IMR-90 (cell line): ENCODE measurements around the gene PRM2. TPM values are rescaled to one million over a fixed set of nuclear protein-coding genes. Genes with fewer than 3 reads are reported as not detected.

ENCODE experiments used
- ATAC-seq: fragments of 200-7000 bp; cut with Tn5 transposase; 2 replicates; pipeline ENCODE4 v1.9.1; 2020; ENCODE audit warnings: low read depth, mild to moderate bottlenecking, moderate library complexity
- BruUV-seq: library from RNA; stranded (reverse); fragments of 400-500 nt; replicated peaks from 2 replicates; lab custom pipeline; 2021; lab: Mats Ljungman, UMichigan
- CTCF ChIA-PET: fragments of 300-600 bp; formaldehyde crosslinking; extraction: SDS; loops from one replicate; lab custom pipeline; 2021; ENCODE audit warnings: antibody characterized with exemption; lab: Yijun Ruan, JAX
- POLR2A ChIA-PET: fragments of 300-600 bp; sonication (Branson Sonifier 250); formaldehyde crosslinking; loops from one replicate; lab custom pipeline; 2022; ENCODE audit warnings: antibody characterized with exemption; ENCODE audit not compliant: unreplicated experiment; lab: Charles Lee
- DNase-seq: peaks from one replicate; pipeline ENCODE4 v3.0.0; 2013
- H2AFZ ChIP-seq: replicated peaks from 2 replicates; pipeline ENCODE3; 2013; ENCODE audit warnings: low read length, mild to moderate bottlenecking; ENCODE audit not compliant: poor library complexity
- H2AK5ac ChIP-seq: 2 replicates; pipeline ENCODE4 v1.6.1; 2013; ENCODE audit warnings: low read depth, low read length, inconsistent platforms
- H2AK9ac ChIP-seq: replicated peaks from 2 replicates; pipeline ENCODE3; 2013; ENCODE audit warnings: mild to moderate bottlenecking, low read depth, low read length, moderate library complexity; ENCODE audit not compliant: poor library complexity
- H2BK120ac ChIP-seq: 2 replicates; pipeline ENCODE4 v1.6.1; 2013; ENCODE audit warnings: low read depth, low read length, inconsistent platforms
- H2BK15ac ChIP-seq: 3 replicates; pipeline ENCODE4 v1.6.1; 2013; ENCODE audit warnings: low read depth, low read length, inconsistent platforms
- H2BK20ac ChIP-seq: 2 replicates; pipeline ENCODE4 v1.6.1; 2013; ENCODE audit warnings: low read depth, mild to moderate bottlenecking, inconsistent platforms, low read length, moderate library complexity
- H2BK5ac ChIP-seq: 2 replicates; pipeline ENCODE4 v1.6.1; 2013; ENCODE audit warnings: mild to moderate bottlenecking, low read depth, low read length, inconsistent platforms; ENCODE audit not compliant: poor library complexity, severe bottlenecking
- H3K14ac ChIP-seq: replicated peaks from 2 replicates; pipeline ENCODE4 v1.6.1; 2013; ENCODE audit warnings: low read depth, low read length, inconsistent platforms
- H3K18ac ChIP-seq: 2 replicates; pipeline ENCODE4 v1.6.1; 2013; ENCODE audit warnings: low read depth, low read length, control low read depth
- H3K23ac ChIP-seq: 2 replicates; pipeline ENCODE4 v1.6.1; 2013; ENCODE audit warnings: low read depth, low read length, inconsistent platforms
- H3K27ac ChIP-seq: 2 replicates; pipeline ENCODE4 v1.5.1; 2013; ENCODE audit warnings: mild to moderate bottlenecking, control low read depth, low read length; ENCODE audit not compliant: insufficient read depth
- H3K27me3 ChIP-seq: 2 replicates; pipeline ENCODE4 v1.6.1; 2013; ENCODE audit warnings: low read length; ENCODE audit not compliant: control insufficient read depth, insufficient read depth
- H3K36me3 ChIP-seq: 2 replicates; pipeline ENCODE4 v1.6.1; 2013; ENCODE audit warnings: low read length, mixed read lengths; ENCODE audit not compliant: control insufficient read depth, insufficient read depth
- H3K4ac ChIP-seq: 2 replicates; pipeline ENCODE4 v1.6.1; 2013; ENCODE audit warnings: low read depth, low read length, inconsistent platforms
- H3K4me1 ChIP-seq: 2 replicates; pipeline ENCODE4 v1.6.1; 2013; ENCODE audit warnings: low read length, mixed read lengths; ENCODE audit not compliant: control insufficient read depth, insufficient read depth
- H3K4me2 ChIP-seq: 2 replicates; pipeline ENCODE4 v1.6.1; 2013; ENCODE audit warnings: low read depth, mild to moderate bottlenecking, control low read depth, low read length, moderate library complexity
- H3K4me3 ChIP-seq: 2 replicates; pipeline ENCODE4 v1.5.1; 2013; ENCODE audit warnings: low read depth, mild to moderate bottlenecking, control low read depth, low read length, moderate library complexity; ENCODE audit not compliant: insufficient read depth
- H3K56ac ChIP-seq: 2 replicates; pipeline ENCODE4 v1.6.1; 2013; ENCODE audit warnings: low read length, inconsistent platforms; ENCODE audit not compliant: insufficient read depth; ENCODE audit errors: extremely low read depth
- H3K79me1 ChIP-seq, 2 experiments: 2 replicates each; pipeline ENCODE4 v1.6.1; 2013; ENCODE audit warnings: low read length in 2 of 2, inconsistent platforms in 1 of 2, low read depth in 1 of 2
- H3K9ac ChIP-seq: 2 replicates; pipeline ENCODE4 v1.6.1; 2013; ENCODE audit warnings: low read depth, low read length, control low read depth
- H3K9me1 ChIP-seq: 2 replicates; pipeline ENCODE4 v1.6.1; 2013; ENCODE audit warnings: low read length, inconsistent platforms; ENCODE audit not compliant: insufficient read depth
- H3K9me3 ChIP-seq: 2 replicates; pipeline ENCODE4 v1.6.1; 2013; ENCODE audit warnings: low read length; ENCODE audit not compliant: control insufficient read depth, insufficient read depth
- H4K20me1 ChIP-seq: 2 replicates; pipeline ENCODE4 v1.6.1; 2013; ENCODE audit warnings: low read length, inconsistent platforms; ENCODE audit not compliant: insufficient read depth
- H4K5ac ChIP-seq: 2 replicates; pipeline ENCODE4 v1.6.1; 2013; ENCODE audit warnings: mild to moderate bottlenecking, low read depth, low read length, control low read depth
- H4K8ac ChIP-seq, 2 experiments: 2 replicates each; pipeline ENCODE4 v1.6.1; 2013; ENCODE audit warnings: low read depth in 2 of 2, low read length in 2 of 2, control low read depth in 1 of 2, inconsistent platforms in 1 of 2
- H4K91ac ChIP-seq: 2 replicates; pipeline ENCODE4 v1.6.1; 2013; ENCODE audit warnings: low read depth, low read length, inconsistent platforms; ENCODE audit not compliant: insufficient read depth
- BHLHE40 ChIP-seq: fragments of 150-350 bp; IDR thresholded peaks from 2 replicates; pipeline ENCODE4 v1.6.1; 2016; ENCODE audit warnings: mild to moderate bottlenecking, low read depth, low read length
- CHD1 ChIP-seq: IDR thresholded peaks from 2 replicates; pipeline ENCODE4 v1.6.1; 2012; ENCODE audit warnings: low read depth, low read length, improper control_type of control experiment
- MAFK ChIP-seq: IDR thresholded peaks from 2 replicates; pipeline ENCODE4 v1.6.1; 2012; ENCODE audit warnings: low read depth, low read length, improper control_type of control experiment
- POLR2A ChIP-seq: IDR thresholded peaks from 2 replicates; pipeline ENCODE4 v1.6.1; 2012; ENCODE audit warnings: mild to moderate bottlenecking, low read depth, low read length
- RAD21 ChIP-seq: IDR thresholded peaks from 2 replicates; pipeline ENCODE4 v1.6.1; 2012; ENCODE audit warnings: low read length, improper control_type of control experiment
- WGBS, 2 experiments: methylation state at CpG; one replicate each; pipeline versions ENCODE4 v1.1.5 to v1.1.7; 2013; ENCODE audit warnings: missing lambda C conversion rate in 2 of 2; ENCODE audit not compliant: insufficient read length in 1 of 2; ENCODE audit errors: extremely low coverage in 2 of 2; 5-methylcytosine and 5-hydroxymethylcytosine counted together
- dilution Hi-C: fragments of 300-500 bp; cut with HindIII; formaldehyde crosslinking; loops from one replicate; pipeline ENCODE4 v1.14.3; 2018; ENCODE audit warnings: low sequenced_read_pairs; ENCODE audit not compliant: unreplicated experiment
- in situ Hi-C: fragments of 300-500 bp; cut with MboI; formaldehyde crosslinking; loops from 3 replicates; pipeline ENCODE4 v1.14.3; 2019; ENCODE audit warnings: low sequenced_read_pairs, inconsistent platforms, mixed read lengths
- intact Hi-C: fragments of 100-400 bp; cut with micrococcal nuclease; formaldehyde crosslinking; loops from 2 replicates; pipeline ENCODE4 v1.10.0; 2022
- polyA plus RNA-seq, 3 experiments: library from polyadenylated mRNA; depleted of rRNA; stranded (reverse); fragments of >200 nt; gene quantifications; 2 replicates each; pipeline ENCODE4 v1.2.3, GENCODE V29; 2012; ENCODE audit warnings: low replicate concordance in 1 of 3
- total RNA-seq: library from RNA; depleted of rRNA; stranded (reverse); fragments of >200 nt; gene quantifications from 2 replicates; pipeline ENCODE4 v1.2.3, GENCODE V29; 2012

PRM2 gene
- total and polyA plus RNA-seq, 2 of the 4 experiments (the other 2 are of a cell fraction): not detected

DNA sequence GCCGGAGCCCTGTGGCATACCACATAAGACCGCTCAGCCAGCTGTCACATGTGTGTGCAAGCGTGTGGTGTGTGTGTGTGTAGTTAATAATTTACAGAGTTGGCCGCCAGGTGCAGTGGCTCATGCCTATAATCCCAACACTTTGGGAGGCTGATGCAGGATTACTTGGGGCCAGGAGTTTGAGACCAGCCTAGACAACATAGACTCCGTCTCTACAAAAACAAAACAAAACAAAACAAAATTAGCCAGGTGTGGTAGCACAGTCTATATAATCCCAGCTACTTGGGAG lies 40.6 kb downstream of the PRM2 start:
- in situ Hi-C loops (no loop called here), dilution Hi-C loops (no loop called here), intact Hi-C loops (no loop called here)
- Histone ChIP-seq H3K9ac (no peak overlapping the region), H3K4me1 (peaks cover 4% of the 10 kb centered on the region; the same call in 1 of the 2 replicates), H4K8ac (no peak overlapping the region), H3K9me1 (no peaks in the 10 kb centered on the region; the same call in 1 of the 2 replicates), H3K36me3 (no peaks in the 10 kb centered on the region), H3K18ac (no peak overlapping the region), H3K27me3 (no peaks in the 10 kb centered on the region), H3K23ac (no peak overlapping the region), H2AFZ (no peak overlapping the region), H2AK5ac (0 out of 2 replicates have a peak overlapping the region, but pooled peaks have one; percentile 24), H2BK5ac (no peak overlapping the region), H2AK9ac (no peak overlapping the region), H3K4me2 (no peak overlapping the region), H3K4ac (no peak overlapping the region), H4K5ac (no peak overlapping the region), H3K9me3 (no peaks in the 10 kb centered on the region), H3K79me1 (no peaks in the 10 kb centered on the region), H3K27ac (no peak overlapping the region), H4K91ac (no peak overlapping the region), H4K20me1 (no peaks in the 10 kb centered on the region), H2BK20ac (no peak overlapping the region), H3K56ac (no peak overlapping the region), H2BK120ac (no peak overlapping the region), H3K4me3 (no peak overlapping the region), H3K14ac (no peak overlapping the region), H2BK15ac (no peak overlapping the region)
- ATAC-seq: no peak
- ChIA-PET CTCF (no interaction called here), POLR2A (no interaction called here)
- 83% methylated on average over 1 of the region's 5 CpGs; no CpG with 5 or more reads in 1 of the 2 experiments for WGBS, 2 experiments
- no peak for TF ChIP-seq CHD1
- TF ChIP-seq BHLHE40: no peak
- no peak for TF ChIP-seq MAFK
- TF ChIP-seq RAD21: no peak
- TF ChIP-seq POLR2A: no peak
- no TSS peak for BruUV-seq
- DNase-seq: no peak
